Large intestine (tissue), 3 donors: ENCODE data around the gene CCDC174. TPM values are rescaled to one million over a fixed set of nuclear protein-coding genes. Genes with fewer than 3 reads are reported as not detected.

ENCODE experiments used
- DNase-seq, 2 donors: peaks; one replicate each; pipeline versions ENCODE4 v3.0.0 to v3.0.0-alpha.2; 2013
- H3K27ac ChIP-seq: one replicate; pipeline ENCODE4 v1.5.1; 2013; ENCODE audit warnings: low read length
- H3K27me3 ChIP-seq: 2 replicates; pipeline ENCODE4 v1.6.1; 2013; ENCODE audit warnings: low read length; ENCODE audit not compliant: control insufficient read depth, insufficient read depth
- H3K36me3 ChIP-seq: 2 replicates; pipeline ENCODE4 v1.6.1; 2013; ENCODE audit warnings: low read length; ENCODE audit not compliant: control insufficient read depth, insufficient read depth
- H3K4me1 ChIP-seq: one replicate; pipeline ENCODE4 v1.6.1; 2013; ENCODE audit warnings: low read length; ENCODE audit not compliant: control insufficient read depth, insufficient read depth
- H3K4me3 ChIP-seq: one replicate; pipeline ENCODE4 v1.5.1; 2013; ENCODE audit warnings: low read length
- H3K9me3 ChIP-seq: one replicate; pipeline ENCODE4 v1.6.1; 2013; ENCODE audit warnings: mild to moderate bottlenecking, low read depth, low read length, moderate library complexity; ENCODE audit not compliant: control insufficient read depth
- WGBS: methylation state at CpG from one replicate; pipeline ENCODE4 v1.1.5; 2013; ENCODE audit warnings: low lambda C conversion rate; ENCODE audit not compliant: insufficient coverage; 5-methylcytosine and 5-hydroxymethylcytosine counted together
- polyA plus RNA-seq: library from polyadenylated mRNA; unstranded; fragments of 120-200 nt; gene quantifications from one replicate; pipeline ENCODE4 v1.2.1, GENCODE V29; 2013

The CCDC174 gene
- polyA plus RNA-seq, 1 donor: 23.8 TPM

DNA sequence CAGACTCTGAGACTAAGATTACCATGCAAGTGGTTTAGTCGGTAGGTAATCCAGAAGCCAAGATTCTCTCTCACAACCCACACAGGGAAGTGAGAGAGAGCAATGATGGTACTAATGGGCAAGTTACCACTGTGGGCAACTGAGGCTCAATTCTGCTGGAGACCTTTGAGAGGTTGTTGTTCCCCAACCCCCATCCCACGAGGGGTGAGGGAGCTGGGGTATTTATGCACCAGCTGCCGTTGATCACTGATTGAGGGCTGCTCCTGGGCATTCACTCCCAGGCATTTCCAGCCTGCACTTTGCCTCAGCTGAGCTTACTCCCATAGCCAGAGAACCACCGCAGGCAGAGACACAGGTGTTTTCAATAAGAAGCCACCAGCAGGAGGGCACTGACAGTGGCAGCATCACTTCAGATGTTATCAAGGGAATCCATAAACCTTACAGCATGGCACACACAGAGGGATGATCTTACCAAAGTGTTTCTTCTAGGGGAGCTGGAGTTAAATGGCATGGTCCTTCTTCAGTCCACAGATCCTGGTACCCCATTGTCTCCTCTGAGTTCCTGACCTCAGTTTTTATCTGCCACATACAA, 15.0 kb upstream of the CCDC174 start:
- Histone ChIP-seq H3K9me3 (no peaks in the 10 kb centered on the region), H3K27me3 (peaks cover 27% of the 10 kb centered on the region), H3K36me3 (no peaks in the 10 kb centered on the region), H3K4me3 (no peak overlapping the region), H3K4me1 (no peaks in the 10 kb centered on the region), H3K27ac (no peak overlapping the region)
- DNase-seq: no peak
- WGBS: no CpG with 5 or more reads among the region's 4 CpGs

DNA sequence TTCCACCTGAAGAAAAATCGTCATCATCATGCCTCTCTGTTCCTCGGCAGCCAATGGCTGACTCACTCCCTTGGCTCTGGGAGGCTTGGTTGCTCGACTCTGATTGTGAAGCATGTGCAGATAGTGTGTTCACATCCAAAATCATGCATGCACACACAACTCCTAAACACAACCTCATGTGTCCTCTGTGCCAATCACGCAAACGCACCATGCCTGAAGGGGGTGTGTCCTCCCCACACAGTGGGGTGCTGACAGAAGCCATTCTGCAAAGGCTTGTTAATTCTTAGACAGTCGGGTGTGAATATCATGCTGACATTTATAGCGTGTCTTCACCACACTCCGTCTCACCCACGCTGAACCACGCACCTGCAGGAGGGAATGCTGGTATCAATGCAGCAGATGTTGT, 11.4 kb upstream of the CCDC174 start:
- DNase-seq: no peak
- no peaks in the 10 kb centered on the region for H3K4me1 ChIP-seq
- WGBS: 60% methylated on average over 1 of the region's 10 CpGs
- H3K4me3 ChIP-seq: no peak overlapping the region
- no peaks in the 10 kb centered on the region for H3K9me3 ChIP-seq
- no peak overlapping the region for H3K27ac ChIP-seq
- H3K36me3 ChIP-seq: no peaks in the 10 kb centered on the region
- H3K27me3 ChIP-seq: peaks cover 32% of the 10 kb centered on the region

DNA sequence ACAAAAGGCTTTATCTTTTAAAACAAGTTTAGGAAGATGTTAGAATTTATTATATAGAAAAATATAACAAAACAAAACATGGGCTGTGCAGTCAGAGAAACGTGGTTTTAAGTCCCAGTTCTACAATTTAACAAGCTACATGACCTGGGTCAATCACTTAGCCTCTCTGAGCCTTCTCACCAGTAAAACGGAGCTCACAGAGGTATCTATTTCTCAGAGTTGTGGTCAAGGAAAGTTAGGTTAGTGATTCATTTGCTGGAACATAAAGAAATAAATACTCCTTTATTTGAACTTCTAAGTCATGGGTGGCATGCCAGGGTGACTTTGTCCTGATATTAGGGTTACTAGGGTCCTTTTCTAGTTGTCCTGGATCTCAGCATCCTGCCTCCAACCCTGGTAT, 10.8 kb upstream of the CCDC174 start:
- no peak overlapping the region for H3K4me3 ChIP-seq
- no peaks in the 10 kb centered on the region for H3K4me1 ChIP-seq
- no peak for DNase-seq
- H3K27me3 ChIP-seq: peaks cover 32% of the 10 kb centered on the region
- no peak overlapping the region for H3K27ac ChIP-seq
- no peaks in the 10 kb centered on the region for H3K36me3 ChIP-seq
- WGBS: no CpG with 5 or more reads among the region's 2 CpGs
- H3K9me3 ChIP-seq: no peaks in the 10 kb centered on the region

DNA sequence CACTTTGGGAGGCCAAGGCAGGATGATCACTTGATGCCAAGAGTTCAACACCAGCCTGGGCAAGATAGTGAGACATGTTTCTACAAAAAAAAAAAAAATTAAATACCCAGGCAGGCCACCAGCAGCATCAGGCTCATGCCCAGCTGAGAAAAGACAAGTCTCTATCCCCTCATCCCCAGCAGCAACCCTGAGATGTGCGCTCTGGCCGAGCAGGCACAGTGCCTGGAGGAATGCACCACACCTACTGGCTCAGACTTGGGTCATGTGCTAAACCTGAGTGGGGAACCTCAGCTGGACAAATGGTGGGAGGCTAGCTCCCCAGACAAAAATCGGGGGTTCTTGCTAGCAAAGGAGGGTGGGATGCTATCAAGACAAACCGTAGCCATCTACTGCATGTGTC, 10.2 kb upstream of the CCDC174 start:
- DNase-seq: no peak
- Histone ChIP-seq H3K27me3 (peaks cover 31% of the 10 kb centered on the region), H3K27ac (no peak overlapping the region), H3K4me1 (peaks cover 4% of the 10 kb centered on the region), H3K9me3 (no peaks in the 10 kb centered on the region), H3K36me3 (no peaks in the 10 kb centered on the region), H3K4me3 (no peak overlapping the region)
- no CpG with 5 or more reads among the region's 4 CpGs for WGBS

DNA sequence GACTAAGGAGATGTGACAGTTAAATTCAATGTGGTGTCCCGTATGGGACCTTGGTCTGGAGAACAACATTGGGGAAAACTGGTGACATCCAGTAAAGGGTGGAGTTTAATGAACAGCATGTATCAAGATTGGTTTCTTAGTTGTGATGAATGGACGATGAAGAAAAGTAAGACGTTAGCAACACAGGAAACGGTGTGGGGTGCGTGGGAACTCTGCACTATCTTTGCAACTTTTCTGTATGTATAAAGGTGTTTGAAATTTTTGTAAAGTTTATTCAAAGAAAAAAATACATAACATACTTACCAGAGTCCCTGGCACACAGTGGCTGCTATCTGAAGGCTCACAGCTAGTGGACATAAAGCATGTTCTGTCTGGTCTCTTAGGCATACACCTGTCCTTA, 6.1 kb upstream of the CCDC174 start:
- WGBS: no CpG with 5 or more reads among the region's 5 CpGs
- no peak overlapping the region for H3K4me3 ChIP-seq

DNA sequence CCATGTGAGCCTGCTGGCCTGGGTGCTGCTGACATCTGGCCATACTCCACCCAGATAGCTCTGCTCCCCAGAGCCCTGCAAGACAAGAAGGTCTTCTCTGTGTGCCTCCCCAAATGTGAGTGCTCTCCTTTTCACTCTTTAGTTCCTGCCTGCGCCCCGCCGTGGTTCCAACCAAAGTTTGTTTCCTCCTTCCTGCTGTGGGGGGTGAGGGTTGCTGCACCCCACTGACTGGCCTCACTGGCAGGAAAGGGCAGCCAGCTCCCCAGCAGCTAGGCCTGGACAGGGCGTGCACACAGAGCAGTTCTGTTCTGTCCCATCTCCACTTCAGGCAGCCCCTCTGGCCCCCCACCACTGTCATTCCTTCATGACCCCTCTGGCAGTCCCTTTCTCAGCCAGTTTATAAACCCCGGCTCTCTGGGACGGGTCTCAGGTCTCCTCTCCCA, 5.4 kb upstream of the CCDC174 start:
- no peaks in the 10 kb centered on the region for H3K36me3 ChIP-seq
- no peak overlapping the region for H3K27ac ChIP-seq
- DNase-seq: no peak
- H3K9me3 ChIP-seq: no peaks in the 10 kb centered on the region
- peaks cover 45% of the 10 kb centered on the region for H3K4me1 ChIP-seq
- no CpG with 5 or more reads among the region's 6 CpGs for WGBS
- peaks cover 7% of the 10 kb centered on the region for H3K27me3 ChIP-seq
- no peak overlapping the region for H3K4me3 ChIP-seq

More for the DNA sequence above, 6.1 kb upstream of the CCDC174 start:
- Histone ChIP-seq H3K36me3 (no peaks in the 10 kb centered on the region), H3K27me3 (peaks cover 7% of the 10 kb centered on the region), H3K27ac (no peak overlapping the region), H3K4me1 (peaks cover 42% of the 10 kb centered on the region), H3K9me3 (no peaks in the 10 kb centered on the region)
- DNase-seq: no peak

DNA sequence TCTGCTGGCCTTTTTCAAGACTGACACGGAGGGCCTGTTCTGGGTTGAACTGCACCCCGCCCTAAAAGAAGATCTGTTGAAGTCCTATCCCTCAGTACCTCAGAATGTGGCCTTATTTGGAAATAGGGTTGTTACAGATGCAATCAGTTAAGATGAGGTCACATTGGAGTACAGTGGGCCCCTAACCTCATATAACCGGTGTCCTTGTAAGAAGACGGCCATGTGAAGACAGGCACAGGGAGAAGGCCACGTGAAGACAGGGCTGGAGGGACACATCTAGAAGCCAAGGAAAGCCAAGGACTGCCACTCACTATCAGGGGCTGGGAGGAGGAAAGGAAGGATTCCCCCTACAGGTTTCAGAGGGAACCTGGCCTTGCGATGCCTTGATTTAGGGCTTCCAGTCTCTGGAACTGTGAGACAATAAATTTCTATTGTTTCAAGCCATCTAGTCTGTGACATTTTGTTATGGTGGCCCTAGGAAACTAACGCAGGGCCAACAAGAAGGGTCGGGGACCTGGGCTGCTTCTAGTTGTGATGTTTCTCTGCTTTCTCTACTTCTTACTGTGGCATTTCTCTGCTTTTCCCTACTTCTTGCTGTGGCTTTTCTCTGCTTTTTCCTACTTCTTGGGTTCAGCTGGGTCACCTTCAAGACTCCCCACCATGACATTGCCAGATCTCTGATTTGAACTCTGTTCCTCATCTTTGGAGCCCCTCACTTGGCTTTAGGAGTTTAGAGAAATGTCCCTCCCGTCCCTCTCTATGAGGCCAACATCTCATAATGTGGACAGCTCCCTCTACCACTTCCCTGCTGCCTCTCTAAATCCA, 4.8 kb upstream of the CCDC174 start:
- Histone ChIP-seq H3K9me3 (no peaks in the 10 kb centered on the region), H3K36me3 (no peaks in the 10 kb centered on the region), H3K4me1 (peaks cover 45% of the 10 kb centered on the region), H3K27me3 (peaks cover 5% of the 10 kb centered on the region), H3K4me3 (no peak overlapping the region), H3K27ac (no peak overlapping the region)
- DNase-seq: peak in 1 of 2 donors; percentile 57
- WGBS: 91% methylated on average over 1 of the region's 9 CpGs

DNA sequence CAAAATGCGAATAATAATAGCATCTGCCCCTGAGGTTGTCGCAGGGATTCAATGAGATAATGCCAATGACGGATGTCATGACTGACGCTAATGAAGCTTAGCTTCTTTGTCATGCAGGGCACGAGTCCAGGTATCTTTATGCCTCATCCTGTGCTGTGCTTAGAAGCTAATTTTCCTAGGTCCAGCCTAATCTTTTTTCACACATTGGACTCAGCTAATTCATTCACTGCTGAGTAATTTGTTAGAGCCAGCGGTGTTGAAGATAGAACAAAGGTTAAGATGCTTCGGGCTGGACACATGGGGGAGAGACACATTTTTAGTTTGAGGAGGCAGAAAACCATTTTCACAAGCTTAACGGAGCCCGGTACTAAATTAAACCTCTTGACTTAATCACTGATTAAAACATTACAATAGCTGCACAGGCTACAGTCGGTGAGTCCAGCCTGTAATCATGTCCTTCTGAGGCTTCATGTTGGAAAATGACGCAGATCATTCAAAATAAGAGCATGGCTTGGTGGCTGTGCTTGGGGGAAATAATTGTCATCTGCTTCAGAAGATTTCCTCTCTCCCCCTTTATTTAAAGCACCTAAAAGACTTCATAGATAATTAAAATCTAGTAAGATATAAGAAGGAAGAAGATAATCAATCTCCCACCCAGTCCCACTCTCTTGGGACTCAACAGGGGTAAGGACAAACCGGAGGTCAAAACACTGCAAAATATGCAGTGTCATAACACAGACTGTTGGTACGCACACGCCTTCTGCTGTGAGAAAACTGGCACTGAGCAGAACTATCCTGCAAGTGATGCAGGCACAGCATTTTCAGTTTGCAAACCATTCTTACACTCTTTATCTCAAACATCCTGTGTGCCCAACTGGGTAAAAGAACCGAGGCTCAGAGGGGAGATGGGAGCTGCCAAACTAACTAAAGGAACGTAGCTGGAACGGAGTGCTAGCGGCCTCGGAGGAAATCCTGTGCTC, 3.3 kb upstream of the CCDC174 start:
- H3K4me1 ChIP-seq: peaks cover 48% of the 10 kb centered on the region
- peak overlapping the region; percentile 81 for H3K27ac ChIP-seq
- no peaks in the 10 kb centered on the region for H3K36me3 ChIP-seq
- DNase-seq: peak in 1 of 2 donors; percentile 53
- 80% methylated on average over 2 of the region's 19 CpGs for WGBS
- H3K27me3 ChIP-seq: peaks cover 2% of the 10 kb centered on the region
- H3K9me3 ChIP-seq: no peaks in the 10 kb centered on the region
- H3K4me3 ChIP-seq: no peak overlapping the region

DNA sequence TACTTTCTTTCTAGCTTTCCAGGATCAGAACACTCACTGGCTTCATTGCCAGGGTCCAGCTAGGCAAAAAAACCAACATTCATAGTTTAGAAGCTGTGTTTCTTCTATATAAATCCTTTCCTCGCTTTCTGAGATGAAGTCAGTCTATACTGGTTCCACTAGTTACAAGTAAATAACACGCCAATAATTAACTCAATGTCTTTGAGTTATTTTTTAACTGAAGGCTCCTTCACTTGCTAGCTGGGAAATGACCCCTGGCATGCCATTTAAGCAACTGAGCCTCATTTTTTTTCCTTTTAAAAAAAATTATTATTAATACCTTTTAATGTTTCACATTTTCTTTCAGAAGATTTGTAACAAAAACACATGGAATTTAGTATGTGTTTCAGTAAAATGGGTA, 2.1 kb upstream of the CCDC174 start:
- peaks cover 48% of the 10 kb centered on the region for H3K4me1 ChIP-seq
- peak in 1 of 2 donors; percentile 71 for DNase-seq

DNA sequence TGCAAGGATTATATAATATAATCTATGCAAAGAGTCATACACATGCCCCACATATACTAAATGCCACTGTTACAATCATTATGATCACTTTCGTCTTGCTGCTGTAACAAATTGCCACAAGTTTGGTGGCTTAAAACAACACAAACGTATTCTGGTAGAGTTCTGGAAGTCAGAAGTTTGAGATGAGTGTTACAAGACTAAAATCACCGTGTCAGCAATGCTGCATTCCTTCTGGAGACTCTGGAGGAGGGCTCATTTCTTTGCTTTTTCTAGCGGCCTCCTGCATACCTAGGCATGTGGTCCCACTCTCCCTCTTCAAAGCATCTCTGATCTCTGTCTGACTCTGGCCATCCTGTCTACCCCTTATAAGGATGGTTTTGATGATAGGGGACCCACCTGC, 1.4 kb upstream of the CCDC174 start:
- peak in 1 of 2 donors; percentile 11 for DNase-seq
- H3K4me1 ChIP-seq: peaks cover 48% of the 10 kb centered on the region
- no peaks in the 10 kb centered on the region for H3K27me3 ChIP-seq
- no CpG with 5 or more reads among the region's 4 CpGs for WGBS
- H3K9me3 ChIP-seq: no peaks in the 10 kb centered on the region
- H3K27ac ChIP-seq: peak overlapping the region; percentile 81
- H3K36me3 ChIP-seq: peaks cover 5% of the 10 kb centered on the region
- H3K4me3 ChIP-seq: no peak overlapping the region

More for the DNA sequence above, 2.1 kb upstream of the CCDC174 start:
- Histone ChIP-seq H3K4me3 (no peak overlapping the region), H3K36me3 (no peaks in the 10 kb centered on the region), H3K27me3 (no peaks in the 10 kb centered on the region), H3K27ac (peak overlapping the region; percentile 81), H3K9me3 (no peaks in the 10 kb centered on the region)
- WGBS: 60% methylated on average over 1 of the region's 2 CpGs
